DND-41 (cell line): ENCODE results near the gene ITGAV.

Experiments
- ATAC-seq: fragments of 200-7000 bp; cut with Tn5 transposase; 3 replicates; pipeline ENCODE4 v1.9.1; 2021; ENCODE audit warnings: low read depth; ENCODE audit not compliant: insufficient read depth
- DNase-seq: peaks from one replicate; pipeline ENCODE4 v3.0.0-alpha.2; 2020
- H2AFZ ChIP-seq: 2 replicates; pipeline ENCODE4 v1.6.0; 2012; ENCODE audit warnings: low read depth, low read length
- H3K27ac ChIP-seq: 2 replicates; pipeline ENCODE4 v1.5.1; 2012; ENCODE audit warnings: low read length, inconsistent platforms
- H3K27me3 ChIP-seq: fragments of 200-600 bp; sonication (generic); 2 replicates; pipeline ENCODE4 v1.6.0; 2012; ENCODE audit warnings: low read length, mild to moderate bottlenecking, inconsistent platforms; ENCODE audit not compliant: insufficient read depth, poor library complexity
- H3K36me3 ChIP-seq: 2 replicates; pipeline ENCODE4 v1.5.1; 2012; ENCODE audit warnings: low read length, inconsistent platforms; ENCODE audit not compliant: insufficient read depth
- H3K4me1 ChIP-seq: 2 replicates; pipeline ENCODE4 v1.5.1; 2012; ENCODE audit warnings: mild to moderate bottlenecking, low read length; ENCODE audit not compliant: insufficient read depth
- H3K4me2 ChIP-seq: 2 replicates; pipeline ENCODE4 v1.6.0; 2012; ENCODE audit warnings: mild to moderate bottlenecking, moderate library complexity, low read length, inconsistent platforms; ENCODE audit not compliant: insufficient read depth
- H3K4me3 ChIP-seq, 2 experiments: fragments of 200-600 bp in 1 of 2; shearing (Covaris generic) in 1 of 2; 2 replicates each; pipeline ENCODE4 v1.5.1; 2012 to 2016; ENCODE audit warnings: inconsistent platforms in 2 of 2, low read length in 2 of 2, mild to moderate bottlenecking in 2 of 2, low read depth in 1 of 2, moderate library complexity in 1 of 2
- H3K79me2 ChIP-seq: 2 replicates; pipeline ENCODE4 v1.6.0; 2012; ENCODE audit warnings: low read length, inconsistent platforms; ENCODE audit not compliant: insufficient read depth
- H3K9ac ChIP-seq: 2 replicates; pipeline ENCODE4 v1.6.0; 2012; ENCODE audit warnings: low read depth, mild to moderate bottlenecking, inconsistent platforms, low read length, moderate library complexity
- H3K9me3 ChIP-seq: 2 replicates; pipeline ENCODE4 v1.5.1; 2012; ENCODE audit warnings: low read length, moderate library complexity, mild to moderate bottlenecking, inconsistent platforms; ENCODE audit not compliant: insufficient read depth, severe bottlenecking
- H4K20me1 ChIP-seq: 2 replicates; pipeline ENCODE4 v1.6.0; 2012; ENCODE audit warnings: low read length; ENCODE audit not compliant: insufficient read depth
- CTCF ChIP-seq: IDR thresholded peaks from 2 replicates; pipeline ENCODE4 v1.5.1; 2012; ENCODE audit warnings: borderline replicate concordance, low read length, moderate library complexity, mild to moderate bottlenecking; ENCODE audit not compliant: poor library complexity, severe bottlenecking; ENCODE audit errors: extremely low read depth
- EZH2 ChIP-seq: IDR thresholded peaks from 3 replicates; pipeline ENCODE4 v1.6.1; 2012; ENCODE audit warnings: borderline replicate concordance, low read depth, mild to moderate bottlenecking, moderate library complexity, low read length, inconsistent platforms; ENCODE audit not compliant: severe bottlenecking

ITGAV gene

GRCh38 chr2:186644791-186645190 is 54.9 kb downstream of the ITGAV start:
- Histone ChIP-seq H4K20me1 (no peaks in the 10 kb centered on the region), H3K4me2 (no peak overlapping the region), H3K36me3 (peaks cover 9% of the 10 kb centered on the region; the same call in 1 of the 2 replicates), H3K27me3 (no peaks in the 10 kb centered on the region), H3K9ac (no peak overlapping the region), H3K4me3 (no peak overlapping the region), H3K27ac (no peak overlapping the region), H2AFZ (no peak overlapping the region), H3K79me2 (no peaks in the 10 kb centered on the region), H3K9me3 (no peaks in the 10 kb centered on the region), H3K4me1 (no peaks in the 10 kb centered on the region)
- DNase-seq (no peak), ATAC-seq (no peak)
- TF ChIP-seq EZH2 = no peak
- TF ChIP-seq CTCF = no peak

GRCh38 chr2:186645999-186646398 is 56.1 kb downstream of the ITGAV start:
- Histone ChIP-seq H3K27ac (no peak overlapping the region), H2AFZ (no peak overlapping the region), H4K20me1 (no peaks in the 10 kb centered on the region), H3K36me3 (peaks cover 6% of the 10 kb centered on the region; the same call in 1 of the 2 replicates), H3K79me2 (no peaks in the 10 kb centered on the region), H3K4me1 (no peaks in the 10 kb centered on the region), H3K4me3 (no peak overlapping the region), H3K9me3 (no peaks in the 10 kb centered on the region), H3K9ac (no peak overlapping the region), H3K4me2 (no peak overlapping the region), H3K27me3 (no peaks in the 10 kb centered on the region)
- ATAC-seq (no peak), DNase-seq (no peak)
- TF ChIP-seq EZH2 = no peak
- no peak for TF ChIP-seq CTCF

GRCh38 chr2:186648130-186648529 is 58.3 kb downstream of the ITGAV start:
- no peaks in the 10 kb centered on the region for H3K27me3 ChIP-seq
- ATAC-seq = no peak
- TF ChIP-seq EZH2 (no peak), CTCF (no peak)
- no peak for DNase-seq
- no peak overlapping the region for H3K9ac ChIP-seq
- H2AFZ ChIP-seq = no peak overlapping the region
- H3K79me2 ChIP-seq = no peaks in the 10 kb centered on the region
- H3K4me3 ChIP-seq = no peak overlapping the region
- H3K4me2 ChIP-seq = no peak overlapping the region
- no peaks in the 10 kb centered on the region for H3K36me3 ChIP-seq
- no peaks in the 10 kb centered on the region for H3K4me1 ChIP-seq
- H3K27ac ChIP-seq = no peak overlapping the region
- no peaks in the 10 kb centered on the region for H4K20me1 ChIP-seq
- H3K9me3 ChIP-seq = no peaks in the 10 kb centered on the region

GRCh38 chr2:186653511-186653910 is 63.7 kb downstream of the ITGAV start:
- no peaks in the 10 kb centered on the region for H3K79me2 ChIP-seq
- H3K36me3 ChIP-seq = no peaks in the 10 kb centered on the region
- no peaks in the 10 kb centered on the region for H3K27me3 ChIP-seq
- H3K9ac ChIP-seq = no peak overlapping the region
- no peaks in the 10 kb centered on the region for H3K9me3 ChIP-seq
- H3K4me2 ChIP-seq = no peak overlapping the region
- no peak overlapping the region for H2AFZ ChIP-seq
- ATAC-seq (no peak), DNase-seq (no peak)
- no peaks in the 10 kb centered on the region for H3K4me1 ChIP-seq
- TF ChIP-seq CTCF (no peak), EZH2 (no peak)
- no peak overlapping the region for H3K4me3 ChIP-seq
- H4K20me1 ChIP-seq = no peaks in the 10 kb centered on the region
- no peak overlapping the region for H3K27ac ChIP-seq
